ENCODE results near the gene COL13A1.
A peak's percentile ranks its signal among the peaks of the same experiment; 100 is the strongest.

Gene COL13A1

DNA sequence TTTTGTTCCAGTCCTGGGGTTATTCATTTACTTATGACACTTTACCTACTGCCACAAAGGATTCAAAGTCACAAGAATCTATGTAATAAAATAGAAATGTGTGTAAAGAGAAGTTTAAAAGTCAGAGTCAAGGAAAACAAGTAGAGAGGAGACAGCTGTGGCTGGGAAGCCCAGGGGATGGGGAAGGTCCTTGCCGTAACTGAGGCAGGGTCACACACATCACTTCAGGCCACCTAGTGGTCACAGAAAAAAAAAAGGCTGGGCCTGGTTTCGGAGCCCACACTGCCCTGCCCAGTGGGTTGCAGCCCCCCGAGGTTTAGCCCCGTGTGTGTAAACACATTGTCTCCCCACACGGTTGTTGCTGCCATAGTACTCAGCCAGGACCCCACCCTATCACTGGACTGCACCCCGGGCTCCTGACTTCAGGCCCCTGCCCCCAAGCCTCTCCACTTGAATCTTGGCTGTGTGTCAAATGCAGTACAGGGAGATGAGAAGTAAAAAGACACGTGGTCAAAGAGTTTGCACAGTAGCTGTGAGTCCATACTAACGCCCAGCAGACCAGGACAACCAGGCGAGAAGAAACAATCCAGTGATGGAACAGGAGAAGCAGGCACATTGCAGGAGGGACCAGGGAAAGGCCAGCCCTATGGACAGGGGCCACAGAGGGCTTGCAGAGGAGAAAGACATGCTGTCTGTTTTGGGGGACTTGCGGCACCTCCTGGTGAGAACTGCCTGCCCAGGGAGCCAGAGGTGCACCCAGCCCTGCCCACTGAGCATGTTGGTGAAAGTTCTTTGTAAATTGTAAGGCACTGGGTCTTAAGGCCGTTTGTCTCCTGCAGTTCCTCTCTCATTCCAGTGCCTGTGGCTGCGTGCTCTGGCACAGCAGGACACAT lies 159.5 kb downstream of the COL13A1 start:
- H3K4me1 Mint-ChIP-seq: no peaks in the 10 kb centered on the region
- ATAC-seq (replicated peaks; ENCODE audit: extremely low read depth, poor library complexity, severe bottlenecking) (no peak), DNase-seq (ENCODE audit: low spot score in 2 of 2) (no peak)
- no peaks in the 10 kb centered on the region for H3K9me3 Mint-ChIP-seq
- peaks cover 1% of the 10 kb centered on the region for H3K36me3 Mint-ChIP-seq (ENCODE audit: insufficient read depth)
- H3K27me3 Mint-ChIP-seq: peaks cover 82% of the 10 kb centered on the region
- no peak overlapping the region for H3K4me3 Mint-ChIP-seq
- no peak overlapping the region for H3K27ac Mint-ChIP-seq (ENCODE audit: low read depth)

DNA sequence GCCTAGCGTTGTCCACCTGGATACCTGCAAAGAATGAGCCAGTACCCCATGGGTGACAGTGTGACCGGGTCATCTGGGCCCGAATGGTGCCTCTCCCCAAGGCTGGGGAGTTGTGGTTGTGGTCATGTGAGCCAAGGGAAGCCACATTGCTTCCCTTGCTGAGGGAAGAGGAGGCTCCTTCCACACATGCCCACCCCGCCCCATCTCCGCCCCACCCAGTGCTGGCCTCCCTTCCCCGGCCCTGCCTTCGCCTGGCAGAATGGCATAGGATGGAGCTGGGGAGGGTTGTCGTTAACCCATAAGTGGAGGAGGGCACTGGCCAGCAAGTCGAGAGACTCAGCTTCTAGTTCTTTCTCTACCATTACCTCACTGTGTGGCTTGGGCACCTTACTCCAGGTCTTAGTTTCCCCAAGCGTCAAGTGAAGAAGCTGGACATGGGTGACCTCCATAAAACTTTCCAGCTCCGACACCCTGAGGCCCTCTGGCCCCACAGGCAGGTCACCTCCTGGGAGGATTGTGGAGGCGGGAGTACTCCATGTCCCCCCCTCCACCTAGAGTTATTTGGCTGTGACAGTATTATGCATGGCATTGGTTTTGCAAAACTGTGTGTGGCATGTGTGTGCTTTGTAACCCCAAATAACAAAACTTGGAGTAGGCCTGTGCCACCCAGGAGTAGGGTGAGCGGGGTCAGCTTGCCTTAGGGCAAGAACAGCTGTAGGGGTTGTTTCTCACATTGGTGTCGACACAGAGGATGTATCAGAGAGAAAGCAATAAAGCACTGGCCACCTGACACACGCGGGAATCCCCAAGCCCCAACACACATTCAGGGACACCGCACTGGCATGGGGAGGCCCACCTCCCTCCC lies 160.4 kb downstream of the COL13A1 start:
- Mint-ChIP-seq H3K27me3 (peaks cover 82% of the 10 kb centered on the region), H3K4me1 (no peaks in the 10 kb centered on the region), H3K36me3 (ENCODE audit: insufficient read depth) (peaks cover 2% of the 10 kb centered on the region), H3K27ac (ENCODE audit: low read depth) (no peak overlapping the region), H3K4me3 (no peak overlapping the region), H3K9me3 (no peaks in the 10 kb centered on the region)
- ATAC-seq (replicated peaks; ENCODE audit: extremely low read depth, poor library complexity, severe bottlenecking) (no peak), DNase-seq (ENCODE audit: low spot score in 2 of 2) (no peak)

DNA sequence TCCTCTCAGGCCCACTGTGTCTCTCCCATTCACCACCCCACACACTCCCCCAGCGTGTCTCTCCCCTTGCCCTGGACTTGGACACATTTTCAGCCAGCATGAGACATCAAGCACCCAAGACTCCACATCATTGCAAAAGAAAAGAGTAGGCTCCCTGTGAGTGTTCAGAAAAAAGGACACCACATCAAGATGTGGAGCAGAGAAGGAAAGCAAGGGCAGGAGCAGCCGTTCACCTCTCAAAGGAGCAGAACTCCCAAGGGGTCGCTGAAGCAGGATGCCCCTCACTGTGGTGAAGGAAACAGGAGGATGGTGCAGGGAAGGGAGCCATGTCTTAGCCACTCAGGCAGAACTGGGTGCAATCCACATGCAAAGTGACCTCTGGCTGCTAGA lies 161.0 kb downstream of the COL13A1 start:
- peaks cover 3% of the 10 kb centered on the region for H3K36me3 Mint-ChIP-seq (ENCODE audit: insufficient read depth)
- no peaks in the 10 kb centered on the region for H3K4me1 Mint-ChIP-seq
- ATAC-seq (replicated peaks; ENCODE audit: extremely low read depth, poor library complexity, severe bottlenecking): no peak
- DNase-seq (ENCODE audit: low spot score in 2 of 2): no peak
- no peak overlapping the region for H3K4me3 Mint-ChIP-seq
- H3K27ac Mint-ChIP-seq (ENCODE audit: low read depth): no peak overlapping the region
- no peaks in the 10 kb centered on the region for H3K9me3 Mint-ChIP-seq
- peaks cover 82% of the 10 kb centered on the region for H3K27me3 Mint-ChIP-seq

DNA sequence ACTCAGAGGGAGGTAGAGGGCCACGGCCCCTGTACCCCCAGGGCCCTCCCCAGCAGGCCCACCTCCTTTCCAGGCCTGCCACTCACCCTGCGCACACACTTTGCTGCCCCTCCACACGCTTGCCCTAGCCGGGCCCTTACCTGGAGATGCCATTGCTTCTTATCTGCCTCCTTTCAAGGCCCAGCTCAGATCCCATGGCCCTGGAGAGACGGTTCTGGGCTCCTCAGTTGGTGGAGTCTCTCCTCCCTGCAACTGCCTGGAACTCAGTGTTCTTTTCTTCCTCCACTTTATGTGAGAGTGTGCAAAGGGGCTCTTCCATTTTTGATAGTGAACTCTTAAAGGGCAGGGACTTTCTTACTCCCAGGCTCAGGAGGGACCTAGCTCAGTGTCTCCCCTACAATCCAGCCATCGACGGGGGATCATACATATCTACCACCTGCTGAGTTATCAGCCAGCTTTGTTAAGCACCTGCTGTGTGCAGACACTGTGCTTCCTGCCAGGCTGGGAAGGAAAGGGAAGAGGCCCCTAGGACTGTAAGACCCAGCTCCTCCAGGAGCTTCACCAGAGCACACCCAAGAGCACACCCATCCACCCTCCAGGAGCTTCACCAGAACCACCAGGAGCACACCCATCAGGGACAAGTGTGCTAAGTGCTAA lies 161.6 kb downstream of the COL13A1 start:
- DNase-seq (ENCODE audit: low spot score in 2 of 2) (peak in 1 of 2 donors; percentile 5), ATAC-seq (replicated peaks; ENCODE audit: extremely low read depth, poor library complexity, severe bottlenecking) (no peak)
- H3K4me1 Mint-ChIP-seq: no peaks in the 10 kb centered on the region
- no peaks in the 10 kb centered on the region for H3K9me3 Mint-ChIP-seq
- H3K4me3 Mint-ChIP-seq: no peak overlapping the region
- peaks cover 3% of the 10 kb centered on the region for H3K36me3 Mint-ChIP-seq (ENCODE audit: insufficient read depth)
- H3K27me3 Mint-ChIP-seq: peaks cover 82% of the 10 kb centered on the region
- H3K27ac Mint-ChIP-seq (ENCODE audit: low read depth): no peak overlapping the region

DNA sequence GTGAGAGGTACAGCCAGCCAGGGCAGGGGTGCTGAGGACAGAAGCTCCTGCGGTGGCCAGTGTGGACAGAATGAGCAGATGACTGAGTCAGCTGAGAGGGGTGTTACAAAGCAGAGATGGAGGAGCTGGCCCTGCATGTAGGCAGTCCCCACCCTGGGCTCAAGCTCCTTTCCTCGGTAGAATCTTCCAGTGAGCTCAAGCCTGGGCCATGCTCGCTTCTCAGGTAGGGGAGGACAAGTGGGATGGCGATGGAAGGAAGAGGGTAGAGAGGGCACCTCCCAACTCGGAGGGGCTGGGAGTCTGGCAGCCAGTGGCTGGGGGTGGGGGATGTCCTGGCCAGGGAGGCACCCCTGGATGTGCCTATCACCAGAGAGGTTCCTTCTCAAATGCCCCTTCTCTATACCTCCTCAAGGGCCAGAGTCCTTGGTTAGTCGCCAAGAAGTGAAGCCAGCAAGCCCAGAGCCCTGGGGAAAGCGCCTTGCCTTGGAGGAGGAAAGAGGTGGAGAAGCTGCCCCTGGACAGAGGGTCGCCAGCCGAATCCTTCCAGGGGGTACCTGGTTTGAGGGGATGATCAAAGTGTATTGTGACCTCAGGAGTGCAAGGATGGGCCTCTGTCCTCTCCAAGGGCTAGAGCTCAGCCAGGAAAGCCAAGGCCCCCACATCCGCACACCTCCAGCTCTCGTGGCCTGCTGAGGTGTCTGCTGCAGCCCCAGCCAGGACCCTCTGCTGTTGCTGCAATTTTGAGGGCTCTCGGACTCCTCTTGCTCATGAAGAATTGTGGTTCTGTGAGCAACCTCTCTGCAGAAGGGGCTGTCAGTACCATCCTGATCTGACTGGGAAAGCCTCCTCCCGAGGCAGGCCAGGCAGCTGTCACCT lies 162.4 kb downstream of the COL13A1 start:
- H3K36me3 Mint-ChIP-seq (ENCODE audit: insufficient read depth): peaks cover 3% of the 10 kb centered on the region
- H3K4me1 Mint-ChIP-seq: no peaks in the 10 kb centered on the region
- ATAC-seq (replicated peaks; ENCODE audit: extremely low read depth, poor library complexity, severe bottlenecking) (no peak), DNase-seq (ENCODE audit: low spot score in 2 of 2) (peak in 1 of 2 donors; percentile 8)
- peaks cover 81% of the 10 kb centered on the region for H3K27me3 Mint-ChIP-seq
- no peaks in the 10 kb centered on the region for H3K9me3 Mint-ChIP-seq
- H3K4me3 Mint-ChIP-seq: no peak overlapping the region
- H3K27ac Mint-ChIP-seq (ENCODE audit: low read depth): no peak overlapping the region

DNA sequence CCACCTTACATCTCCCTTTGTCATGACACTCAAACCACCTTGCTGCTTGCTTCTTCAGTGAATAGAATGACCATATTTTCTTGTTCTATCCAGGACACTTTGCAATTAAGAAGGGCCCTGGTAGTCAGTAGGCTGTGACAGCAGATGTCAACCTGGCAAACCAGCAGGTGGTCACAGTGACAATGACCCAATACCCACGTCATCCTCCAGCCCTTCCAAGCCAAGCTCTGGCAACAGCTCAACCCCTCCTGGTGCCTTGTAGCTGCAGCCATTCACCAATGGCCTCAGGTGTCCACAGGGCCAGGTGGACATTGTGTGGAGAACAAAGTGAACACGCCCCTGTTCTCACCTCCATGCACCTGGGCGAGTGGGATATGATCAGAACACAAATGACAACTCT lies 163.4 kb downstream of the COL13A1 start:
- Mint-ChIP-seq H3K27me3 (peaks cover 73% of the 10 kb centered on the region), H3K4me1 (no peaks in the 10 kb centered on the region), H3K9me3 (no peaks in the 10 kb centered on the region), H3K27ac (ENCODE audit: low read depth) (no peak overlapping the region), H3K4me3 (no peak overlapping the region), H3K36me3 (ENCODE audit: insufficient read depth) (peaks cover 3% of the 10 kb centered on the region)
- ATAC-seq (replicated peaks; ENCODE audit: extremely low read depth, poor library complexity, severe bottlenecking): no peak
- no peak for DNase-seq (ENCODE audit: low spot score in 2 of 2)

DNA sequence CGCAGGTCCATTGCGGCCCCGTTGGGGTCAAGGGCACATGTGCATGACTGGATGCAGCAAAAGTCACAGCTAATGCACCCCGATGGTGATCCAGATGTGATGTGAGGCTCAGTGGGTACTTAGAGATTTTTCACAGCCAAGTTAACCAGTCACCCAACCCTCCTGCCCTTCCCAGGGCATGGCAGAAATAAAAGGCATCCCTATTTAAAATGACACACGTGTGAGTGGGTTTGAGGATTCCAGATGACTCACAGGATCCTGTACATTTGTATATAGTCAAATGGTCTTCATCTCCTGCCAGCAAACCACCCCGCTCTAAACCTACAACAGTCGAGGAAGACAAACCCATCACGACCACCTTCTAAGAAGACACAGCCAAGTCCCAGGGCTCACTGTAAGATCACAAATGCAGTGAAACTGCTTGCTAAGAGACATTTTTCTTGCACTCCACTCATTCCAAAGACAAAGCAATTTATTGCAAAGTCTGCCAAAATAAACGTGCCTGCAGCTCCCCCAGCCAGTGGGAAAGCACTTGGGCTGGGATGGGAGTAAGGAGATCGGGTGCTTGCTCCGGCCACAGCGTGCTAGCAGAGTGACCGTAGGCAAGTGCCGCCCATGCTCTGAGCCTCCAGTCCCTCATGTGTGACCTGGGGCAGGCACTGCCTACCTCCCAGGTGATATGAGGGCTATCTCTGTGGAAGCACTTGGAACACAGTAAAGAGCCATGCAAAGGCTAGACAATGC lies 164.4 kb downstream of the COL13A1 start:
- H3K27ac Mint-ChIP-seq (ENCODE audit: low read depth): no peak overlapping the region
- H3K4me1 Mint-ChIP-seq: no peaks in the 10 kb centered on the region
- ATAC-seq (replicated peaks; ENCODE audit: extremely low read depth, poor library complexity, severe bottlenecking): no peak
- no peak overlapping the region for H3K4me3 Mint-ChIP-seq
- DNase-seq (ENCODE audit: low spot score in 2 of 2): no peak
- H3K36me3 Mint-ChIP-seq (ENCODE audit: insufficient read depth): peaks cover 3% of the 10 kb centered on the region
- H3K9me3 Mint-ChIP-seq: no peaks in the 10 kb centered on the region
- H3K27me3 Mint-ChIP-seq: peaks cover 78% of the 10 kb centered on the region

DNA sequence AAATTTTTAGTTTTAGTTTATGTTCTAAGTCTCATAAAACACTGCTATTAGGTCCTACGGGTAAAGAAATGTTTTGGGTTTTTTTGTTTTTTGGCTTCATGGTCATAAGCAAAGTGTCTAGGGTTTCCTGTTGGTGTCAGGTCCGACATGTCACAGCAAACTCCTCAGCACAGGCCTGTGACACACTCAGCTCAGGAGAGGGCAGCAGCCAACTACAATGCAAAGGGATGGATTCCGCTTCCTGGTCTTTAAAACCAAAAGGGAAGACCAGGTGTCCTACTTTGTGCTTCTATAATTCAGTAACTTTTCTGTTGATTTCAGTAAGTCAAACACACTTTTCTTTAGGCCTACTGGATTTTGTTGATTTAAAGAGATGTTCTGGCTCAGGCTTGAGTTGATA lies 167.1 kb downstream of the COL13A1 start:
- H3K27me3 Mint-ChIP-seq: peaks cover 73% of the 10 kb centered on the region
- no peak for ATAC-seq (replicated peaks; ENCODE audit: extremely low read depth, poor library complexity, severe bottlenecking)

DNA sequence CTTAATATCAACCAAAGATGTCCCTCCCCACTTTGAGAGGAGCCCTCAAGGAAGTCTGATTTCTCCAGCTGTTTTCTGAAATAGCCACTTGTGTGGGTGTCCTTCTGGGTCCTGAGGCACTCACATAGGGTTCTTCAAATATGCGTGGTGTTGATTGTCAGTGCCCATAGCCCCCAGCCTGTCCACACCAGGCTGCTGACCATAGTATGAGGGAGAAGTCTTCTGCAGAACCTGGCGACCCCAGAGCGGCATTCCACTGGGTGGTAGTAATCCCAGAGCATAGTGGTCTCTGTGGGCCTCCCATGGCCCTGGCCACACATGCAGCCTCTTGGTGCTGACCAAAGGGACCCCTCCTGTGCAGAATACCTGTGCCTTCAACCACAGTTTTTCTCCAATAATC lies 168.3 kb downstream of the COL13A1 start:
- Mint-ChIP-seq H3K4me3 (no peak overlapping the region), H3K27me3 (peaks cover 79% of the 10 kb centered on the region), H3K36me3 (ENCODE audit: insufficient read depth) (peaks cover 3% of the 10 kb centered on the region), H3K9me3 (no peaks in the 10 kb centered on the region), H3K4me1 (no peaks in the 10 kb centered on the region), H3K27ac (ENCODE audit: low read depth) (no peak overlapping the region)
- DNase-seq (ENCODE audit: low spot score in 2 of 2): no peak
- no peak for ATAC-seq (replicated peaks; ENCODE audit: extremely low read depth, poor library complexity, severe bottlenecking)

More for the DNA sequence above, 167.1 kb downstream of the COL13A1 start:
- Mint-ChIP-seq H3K4me3 (no peak overlapping the region), H3K4me1 (no peaks in the 10 kb centered on the region), H3K9me3 (no peaks in the 10 kb centered on the region), H3K27ac (ENCODE audit: low read depth) (no peak overlapping the region), H3K36me3 (ENCODE audit: insufficient read depth) (peaks cover 3% of the 10 kb centered on the region)
- no peak for DNase-seq (ENCODE audit: low spot score in 2 of 2)

DNA sequence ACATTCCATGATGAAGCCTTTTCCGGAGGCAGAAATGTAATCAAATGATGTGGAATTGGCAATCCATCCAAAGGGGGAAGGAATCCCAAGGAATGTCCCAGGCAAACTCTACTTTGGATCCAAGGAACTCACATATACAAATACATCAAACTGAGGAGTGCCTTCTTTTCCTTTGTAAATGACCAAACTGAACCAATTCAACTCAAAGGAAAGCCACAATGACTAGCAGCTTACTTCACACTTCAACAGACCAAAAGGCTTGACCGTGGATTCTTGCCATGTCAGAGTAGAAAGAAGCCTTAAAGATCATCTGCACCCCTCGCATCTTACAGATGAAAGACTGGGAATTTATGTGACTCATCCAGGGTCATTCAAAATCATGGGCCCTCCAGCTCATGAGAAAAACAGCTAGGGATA lies 171.3 kb downstream of the COL13A1 start:
- no peak overlapping the region for H3K27ac Mint-ChIP-seq (ENCODE audit: low read depth)
- no peaks in the 10 kb centered on the region for H3K4me1 Mint-ChIP-seq
- no peaks in the 10 kb centered on the region for H3K9me3 Mint-ChIP-seq
- ATAC-seq (replicated peaks; ENCODE audit: extremely low read depth, poor library complexity, severe bottlenecking) (no peak), DNase-seq (ENCODE audit: low spot score in 2 of 2) (no peak)
- H3K4me3 Mint-ChIP-seq: no peak overlapping the region
- peaks cover 76% of the 10 kb centered on the region for H3K27me3 Mint-ChIP-seq
- no peaks in the 10 kb centered on the region for H3K36me3 Mint-ChIP-seq (ENCODE audit: insufficient read depth)

DNA sequence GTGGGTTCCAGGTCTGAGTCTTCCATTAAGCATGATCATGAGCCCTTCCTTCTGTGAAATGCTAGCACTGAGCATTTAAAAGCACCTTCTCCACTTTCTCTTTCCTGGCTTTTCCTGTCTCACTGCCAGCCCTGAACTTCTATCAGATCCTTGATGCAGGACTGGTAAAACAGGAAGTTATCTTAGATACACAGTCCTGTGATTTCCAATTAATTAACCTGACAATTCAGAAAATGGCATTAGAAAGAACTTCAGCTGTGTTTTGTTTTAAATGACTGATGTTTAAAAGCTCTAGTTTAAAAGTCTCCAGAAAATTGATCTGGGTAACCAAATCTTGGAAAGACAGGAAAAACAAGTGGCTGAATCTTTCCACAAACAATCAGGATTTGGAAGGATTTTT lies 172.0 kb downstream of the COL13A1 start:
- Mint-ChIP-seq H3K27me3 (peaks cover 76% of the 10 kb centered on the region), H3K4me1 (no peaks in the 10 kb centered on the region), H3K4me3 (no peak overlapping the region), H3K27ac (ENCODE audit: low read depth) (no peak overlapping the region), H3K36me3 (ENCODE audit: insufficient read depth) (no peaks in the 10 kb centered on the region), H3K9me3 (peaks cover 5% of the 10 kb centered on the region)
- DNase-seq (ENCODE audit: low spot score in 2 of 2): no peak
- ATAC-seq (replicated peaks; ENCODE audit: extremely low read depth, poor library complexity, severe bottlenecking): no peak
